ENCODE results near the gene DHFR2.
"Not testable (repeated sequence)": the region's sequence is repeated elsewhere in the genome, so short reads cannot be mapped to it uniquely, and the experiment has no call there.

Gene DHFR2

GRCh38 chr3:94065122-94065521 lies 2.4 kb upstream of the DHFR2 start:
- DNase-seq: no peak

GRCh38 chr3:94064243-94064860 lies 1.6 kb upstream of the DHFR2 start:
- DNase-seq: no peak

- DNase-seq: no peak
Measured at GRCh38 chr3:94063496-94064119, 892 bp upstream of the DHFR2 start.

- no peak for DNase-seq
Measured at GRCh38 chr3:94061297-94061696, 1.4 kb downstream of the DHFR2 start.

- DNase-seq: no peak
Measured at GRCh38 chr3:94050546-94050945, 12.2 kb downstream of the DHFR2 start.

GRCh38 chr3:94049267-94049666 lies 13.4 kb downstream of the DHFR2 start:
- DNase-seq: no peak

- DNase-seq: no peak
Measured at GRCh38 chr3:94046533-94046932, 16.2 kb downstream of the DHFR2 start.

- DNase-seq: not testable (repeated sequence)
Measured at GRCh38 chr3:94044100-94044936, 18.4 kb downstream of the DHFR2 start.

- no peak for DNase-seq
Measured at GRCh38 chr3:94043285-94043684, 19.4 kb downstream of the DHFR2 start.

- DNase-seq: no peak
Measured at GRCh38 chr3:94036909-94037507, 25.7 kb downstream of the DHFR2 start.

- DNase-seq: no peak
Measured at GRCh38 chr3:94028093-94028837, 34.5 kb downstream of the DHFR2 start, which contains the start of gene STX19. Gene STX19, minus strand, starts transcription at chr3:94028597. Its CDS starts 13,328 bp downstream, at chr3:94015269.

GRCh38 chr3:94026623-94027022 lies 36.1 kb downstream of the DHFR2 start:
- DNase-seq: no peak

GRCh38 chr3:94024385-94024784 lies 38.3 kb downstream of the DHFR2 start:
- no peak for DNase-seq

GRCh38 chr3:94020293-94020692 lies 42.4 kb downstream of the DHFR2 start:
- no peak for DNase-seq

- DNase-seq: no peak
Measured at GRCh38 chr3:94019659-94020058, 43.1 kb downstream of the DHFR2 start.

GRCh38 chr3:94015025-94015424 lies 47.7 kb downstream of the DHFR2 start:
- no peak for DNase-seq

- DNase-seq: no peak
Measured at GRCh38 chr3:94012185-94012584, 50.5 kb downstream of the DHFR2 start.

GRCh38 chr3:94011233-94011711 lies 51.4 kb downstream of the DHFR2 start:
- no peak for DNase-seq

- DNase-seq: no peak
Measured at GRCh38 chr3:94009608-94010007, 53.1 kb downstream of the DHFR2 start.

- no peak for DNase-seq
Measured at GRCh38 chr3:94008253-94008652, 54.5 kb downstream of the DHFR2 start.

Data from amniotic stem cell (primary cell).